ENCODE data around the gene VSIG10L. TPM values are rescaled to one million over a fixed set of nuclear protein-coding genes. Genes with fewer than 3 reads are reported as not detected.

Gene VSIG10L
- total RNA-seq, 1 donor from 2014 or later, result 3.2 TPM

GRCh38 chr19:51364200-51365106 is 22.5 kb upstream of the VSIG10L start:
- Histone ChIP-seq H3K9me3 (no peaks in the 10 kb centered on the region), H3K4me3 (no peak overlapping the region), H3K27ac (peak overlapping the region; percentile 95), H3K36me3 (no peaks in the 10 kb centered on the region), H3K27me3 (ENCODE audit: low read depth) (no peaks in the 10 kb centered on the region), H3K4me1 (peaks cover 41% of the 10 kb centered on the region)
- ATAC-seq (no peak), DNase-seq (no peak)
- intact Hi-C loops (cut with DNase I), result no loop called here
- TF ChIP-seq, protein P1, sequence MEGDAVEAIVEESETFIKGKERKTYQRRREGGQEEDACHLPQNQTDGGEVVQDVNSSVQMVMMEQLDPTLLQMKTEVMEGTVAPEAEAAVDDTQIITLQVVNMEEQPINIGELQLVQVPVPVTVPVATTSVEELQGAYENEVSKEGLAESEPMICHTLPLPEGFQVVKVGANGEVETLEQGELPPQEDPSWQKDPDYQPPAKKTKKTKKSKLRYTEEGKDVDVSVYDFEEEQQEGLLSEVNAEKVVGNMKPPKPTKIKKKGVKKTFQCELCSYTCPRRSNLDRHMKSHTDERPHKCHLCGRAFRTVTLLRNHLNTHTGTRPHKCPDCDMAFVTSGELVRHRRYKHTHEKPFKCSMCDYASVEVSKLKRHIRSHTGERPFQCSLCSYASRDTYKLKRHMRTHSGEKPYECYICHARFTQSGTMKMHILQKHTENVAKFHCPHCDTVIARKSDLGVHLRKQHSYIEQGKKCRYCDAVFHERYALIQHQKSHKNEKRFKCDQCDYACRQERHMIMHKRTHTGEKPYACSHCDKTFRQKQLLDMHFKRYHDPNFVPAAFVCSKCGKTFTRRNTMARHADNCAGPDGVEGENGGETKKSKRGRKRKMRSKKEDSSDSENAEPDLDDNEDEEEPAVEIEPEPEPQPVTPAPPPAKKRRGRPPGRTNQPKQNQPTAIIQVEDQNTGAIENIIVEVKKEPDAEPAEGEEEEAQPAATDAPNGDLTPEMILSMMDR (IDR thresholded peaks at IDR 0.05), result no peak

GRCh38 chr19:51361239-51361638 is 19.3 kb upstream of the VSIG10L start:
- ATAC-seq (no peak), DNase-seq (no peak)
- H3K4me1 ChIP-seq, result peaks cover 35% of the 10 kb centered on the region
- TF ChIP-seq, protein P1 (IDR thresholded peaks at IDR 0.05), result no peak
- intact Hi-C loops (cut with DNase I), result no loop called here
- no peak overlapping the region for H3K4me3 ChIP-seq
- no peaks in the 10 kb centered on the region for H3K36me3 ChIP-seq
- no peaks in the 10 kb centered on the region for H3K27me3 ChIP-seq (ENCODE audit: low read depth)
- H3K27ac ChIP-seq, result no peak overlapping the region
- H3K9me3 ChIP-seq, result no peaks in the 10 kb centered on the region

DNA sequence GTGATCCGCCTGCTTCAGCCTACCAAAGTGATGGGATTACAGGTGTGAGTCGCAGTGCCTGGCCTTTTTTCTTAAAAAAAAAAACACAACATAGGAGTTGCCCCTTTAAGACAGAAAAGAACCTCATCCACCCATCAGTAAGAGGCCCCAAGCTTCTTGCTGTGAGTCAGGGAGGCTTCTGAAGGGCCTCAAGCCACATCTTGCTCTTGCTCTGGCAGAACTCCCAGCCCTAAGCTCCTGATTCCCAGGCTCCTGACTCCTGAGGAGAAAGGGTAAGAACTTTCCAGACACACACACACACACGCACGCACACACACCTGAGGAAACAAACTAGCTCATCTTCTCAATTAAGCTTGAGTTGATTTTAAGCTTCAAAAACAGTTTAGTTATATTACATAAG is 17.4 kb upstream of the VSIG10L start:
- Histone ChIP-seq H3K4me1 (peaks cover 19% of the 10 kb centered on the region), H3K27me3 (ENCODE audit: low read depth) (no peaks in the 10 kb centered on the region), H3K36me3 (no peaks in the 10 kb centered on the region), H3K27ac (no peak overlapping the region), H3K4me3 (no peak overlapping the region), H3K9me3 (no peaks in the 10 kb centered on the region)
- intact Hi-C loops (cut with DNase I), result no loop called here
- DNase-seq (no peak), ATAC-seq (no peak)
- TF ChIP-seq, protein P1 (IDR thresholded peaks at IDR 0.05), result no peak

GRCh38 chr19:51357952-51358351 is 16.0 kb upstream of the VSIG10L start:
- Histone ChIP-seq H3K4me1 (peaks cover 8% of the 10 kb centered on the region), H3K9me3 (no peaks in the 10 kb centered on the region), H3K36me3 (peaks cover under 1% of the 10 kb centered on the region), H3K27ac (no peak overlapping the region), H3K4me3 (no peak overlapping the region), H3K27me3 (ENCODE audit: low read depth) (no peaks in the 10 kb centered on the region)
- ATAC-seq (no peak), DNase-seq (no peak)
- TF ChIP-seq, protein P1 (IDR thresholded peaks at IDR 0.05), result no peak
- intact Hi-C loops (cut with DNase I), result no loop called here

- Histone ChIP-seq H3K27me3 (ENCODE audit: low read depth) (no peaks in the 10 kb centered on the region), H3K36me3 (peaks cover 16% of the 10 kb centered on the region), H3K4me3 (no peak overlapping the region), H3K4me1 (no peaks in the 10 kb centered on the region), H3K27ac (no peak overlapping the region), H3K9me3 (no peaks in the 10 kb centered on the region)
- TF ChIP-seq, protein P1 (IDR thresholded peaks at IDR 0.05), result no peak
- no peak for ATAC-seq
- DNase-seq, result no peak
- intact Hi-C loops (cut with DNase I), result no loop called here
Measured at GRCh38 chr19:51356159-51356801, 14.3 kb upstream of the VSIG10L start.
